GM18867 (cell line): ENCODE results near the gene SCAND1.
"Not testable (repeated sequence)": the region's sequence is repeated elsewhere in the genome, so short reads cannot be mapped to it uniquely, and the experiment has no call there.

ENCODE experiments used
- ATAC-seq: cut with Tn5 transposase; IDR thresholded peaks from one replicate; pipeline ENCODE4 v1.9.1; 2021; ENCODE audit warnings: mild to moderate bottlenecking, moderate library complexity; ENCODE audit not compliant: unreplicated experiment

The SCAND1 gene

GRCh38 chr20:35963878-35964277 lies 9.6 kb upstream of the SCAND1 start:
- ATAC-seq: no peak

- ATAC-seq: not testable (repeated sequence)
These were observed 5.0 kb upstream of the SCAND1 start for GRCh38 chr20:35959291-35959690.

GRCh38 chr20:35956616-35957015 lies 2.3 kb upstream of the SCAND1 start:
- no peak for ATAC-seq

- ATAC-seq: no peak
These were observed 577 bp upstream of the SCAND1 start for GRCh38 chr20:35954907-35955251.

GRCh38 chr20:35953387-35954199 lies 709 bp downstream of the SCAND1 start:
- ATAC-seq: peak; percentile 19

GRCh38 chr20:35952480-35953386 lies 1.6 kb downstream of the SCAND1 start:
- ATAC-seq: no peak

GRCh38 chr20:35952080-35952479 lies 2.2 kb downstream of the SCAND1 start:
- not testable (repeated sequence) for ATAC-seq

- no peak for ATAC-seq
These were observed 4.2 kb downstream of the SCAND1 start for GRCh38 chr20:35950093-35950492.

GRCh38 chr20:35947907-35948306 lies 6.4 kb downstream of the SCAND1 start:
- ATAC-seq: no peak

GRCh38 chr20:35947489-35947888 lies 6.8 kb downstream of the SCAND1 start:
- ATAC-seq: no peak

GRCh38 chr20:35942243-35942642 lies 12.1 kb downstream of the SCAND1 start:
- ATAC-seq: no peak

GRCh38 chr20:35941620-35942019 lies 12.7 kb downstream of the SCAND1 start:
- ATAC-seq: no peak

- no peak for ATAC-seq
These were observed 15.0 kb downstream of the SCAND1 start for GRCh38 chr20:35939264-35939663.

- ATAC-seq: no peak
These were observed 20.3 kb downstream of the SCAND1 start for GRCh38 chr20:35934050-35934449.

- ATAC-seq: no peak
These were observed 25.0 kb downstream of the SCAND1 start for GRCh38 chr20:35929301-35929700.

- ATAC-seq: no peak
These were observed 33.8 kb downstream of the SCAND1 start for GRCh38 chr20:35920523-35920922.

- ATAC-seq: no peak
These were observed 36.3 kb downstream of the SCAND1 start for GRCh38 chr20:35918021-35918420.

- ATAC-seq: no peak
These were observed 37.2 kb downstream of the SCAND1 start for GRCh38 chr20:35917077-35917476.

GRCh38 chr20:35912881-35913280 lies 41.4 kb downstream of the SCAND1 start:
- no peak for ATAC-seq

GRCh38 chr20:35910254-35910653 lies 44.0 kb downstream of the SCAND1 start:
- ATAC-seq: no peak

- ATAC-seq: no peak
These were observed 44.5 kb downstream of the SCAND1 start for GRCh38 chr20:35909796-35910195.

GRCh38 chr20:35909176-35909575 lies 45.1 kb downstream of the SCAND1 start:
- no peak for ATAC-seq
